LNCAP (cell line): ENCODE data around the gene BCKDHB.

Source experiments
- CTCF ChIP-seq: fragments of 450-650 bp; IDR thresholded peaks from 2 replicates; pipeline ENCODE4 v1.5.1; 2017; ENCODE audit warnings: mild to moderate bottlenecking

Gene BCKDHB

GRCh38 chr6:80227545-80228105, 121.2 kb downstream of the BCKDHB start:
- TF ChIP-seq CTCF, result no peak

- TF ChIP-seq CTCF, result no peak
These were observed 126.8 kb downstream of the BCKDHB start for GRCh38 chr6:80233262-80233661.

GRCh38 chr6:80233958-80234357, 127.5 kb downstream of the BCKDHB start:
- no peak for TF ChIP-seq CTCF

GRCh38 chr6:80234401-80234800, 127.9 kb downstream of the BCKDHB start:
- no peak for TF ChIP-seq CTCF

GRCh38 chr6:80234908-80235307, 128.4 kb downstream of the BCKDHB start:
- no peak for TF ChIP-seq CTCF

- no peak for TF ChIP-seq CTCF
These were observed 129.2 kb downstream of the BCKDHB start for GRCh38 chr6:80235647-80236046.

- no peak for TF ChIP-seq CTCF
These were observed 138.6 kb downstream of the BCKDHB start for GRCh38 chr6:80245043-80245442.

GRCh38 chr6:80249897-80250296, 143.4 kb downstream of the BCKDHB start:
- TF ChIP-seq CTCF, result no peak
